Osteocyte (in vitro differentiated cells): Measurements from ENCODE around the gene MED13L. TPM values are rescaled to one million over a fixed set of nuclear protein-coding genes. Genes with fewer than 3 reads are reported as not detected.

Experiments used
- DNase-seq: peaks from one replicate; pipeline ENCODE4 v3.0.0; 2021; ENCODE audit warnings: mixed read lengths; ENCODE audit not compliant: unreplicated experiment; ENCODE audit errors: extremely low spot score
- H3K27ac Mint-ChIP-seq: one replicate; pipeline ENCODE4 v1.8.0; 2021; ENCODE audit warnings: mild to moderate bottlenecking, mixed read lengths; ENCODE audit not compliant: unreplicated experiment
- H3K27me3 Mint-ChIP-seq: one replicate; pipeline ENCODE4 v1.8.0; 2021; ENCODE audit warnings: mixed read lengths; ENCODE audit not compliant: unreplicated experiment
- H3K36me3 Mint-ChIP-seq: one replicate; pipeline ENCODE4 v1.8.0; 2021; ENCODE audit warnings: mixed read lengths; ENCODE audit not compliant: unreplicated experiment
- H3K4me1 Mint-ChIP-seq: one replicate; pipeline ENCODE4 v1.8.0; 2021; ENCODE audit warnings: mixed read lengths; ENCODE audit not compliant: unreplicated experiment
- H3K4me3 Mint-ChIP-seq: one replicate; pipeline ENCODE4 v1.8.0; 2021; ENCODE audit warnings: mild to moderate bottlenecking, moderate library complexity, mixed read lengths; ENCODE audit not compliant: unreplicated experiment
- H3K9me3 Mint-ChIP-seq: one replicate; pipeline ENCODE4 v1.8.0; 2021; ENCODE audit warnings: mixed read lengths; ENCODE audit not compliant: unreplicated experiment
- CTCF ChIP-seq: fragments of 200-600 bp; sonication (generic); IDR thresholded peaks from 2 replicates; pipeline ENCODE4 v1.5.0; 2021; ENCODE audit warnings: antibody characterized with exemption, mild to moderate bottlenecking, moderate library complexity
- total RNA-seq: library from RNA; stranded (reverse); gene quantifications from 2 replicates; pipeline ENCODE4 v1.2.1, GENCODE V29; 2021

Gene MED13L
- total RNA-seq, 1 donor from 2014 or later = 229 TPM

- H3K4me1 Mint-ChIP-seq = peaks cover 52% of the 10 kb centered on the region
- no peak overlapping the region for H3K27ac Mint-ChIP-seq
- H3K9me3 Mint-ChIP-seq = no peaks in the 10 kb centered on the region
- no peaks in the 10 kb centered on the region for H3K27me3 Mint-ChIP-seq
- no peak for DNase-seq
- no peaks in the 10 kb centered on the region for H3K36me3 Mint-ChIP-seq
- H3K4me3 Mint-ChIP-seq = no peak overlapping the region
- TF ChIP-seq CTCF = no peak
Observed at GRCh38 chr12:116055895-116056607, 221.4 kb downstream of the MED13L start.

- no peaks in the 10 kb centered on the region for H3K36me3 Mint-ChIP-seq
- peaks cover 53% of the 10 kb centered on the region for H3K4me1 Mint-ChIP-seq
Observed at GRCh38 chr12:116054280-116054679, 223.2 kb downstream of the MED13L start.

GRCh38 chr12:116053479-116054200, 223.9 kb downstream of the MED13L start:
- Mint-ChIP-seq H3K4me1 (peaks cover 58% of the 10 kb centered on the region), H3K27ac (peak overlapping the region; percentile 43), H3K4me3 (no peak overlapping the region)

More at GRCh38 chr12:116054280-116054679, 223.2 kb downstream of the MED13L start:
- H3K9me3 Mint-ChIP-seq = no peaks in the 10 kb centered on the region
- H3K27me3 Mint-ChIP-seq = no peaks in the 10 kb centered on the region
- no peak for DNase-seq
- TF ChIP-seq CTCF = no peak
- H3K27ac Mint-ChIP-seq = no peak overlapping the region
- H3K4me3 Mint-ChIP-seq = no peak overlapping the region

GRCh38 chr12:116050275-116050674, 227.2 kb downstream of the MED13L start:
- TF ChIP-seq CTCF = no peak
- H3K9me3 Mint-ChIP-seq = no peaks in the 10 kb centered on the region

More at GRCh38 chr12:116053479-116054200, 223.9 kb downstream of the MED13L start:
- no peaks in the 10 kb centered on the region for H3K27me3 Mint-ChIP-seq
- TF ChIP-seq CTCF = no peak
- no peaks in the 10 kb centered on the region for H3K36me3 Mint-ChIP-seq
- no peak for DNase-seq
- H3K9me3 Mint-ChIP-seq = no peaks in the 10 kb centered on the region

GRCh38 chr12:116048879-116049278, 228.6 kb downstream of the MED13L start:
- no peaks in the 10 kb centered on the region for H3K36me3 Mint-ChIP-seq
- no peak overlapping the region for H3K4me3 Mint-ChIP-seq
- no peaks in the 10 kb centered on the region for H3K9me3 Mint-ChIP-seq
- no peak for TF ChIP-seq CTCF
- DNase-seq = no peak
- peaks cover 71% of the 10 kb centered on the region for H3K4me1 Mint-ChIP-seq
- H3K27ac Mint-ChIP-seq = no peak overlapping the region
- H3K27me3 Mint-ChIP-seq = no peaks in the 10 kb centered on the region

More at GRCh38 chr12:116050275-116050674, 227.2 kb downstream of the MED13L start:
- H3K27ac Mint-ChIP-seq = no peak overlapping the region
- no peak for DNase-seq
- no peak overlapping the region for H3K4me3 Mint-ChIP-seq
- peaks cover 64% of the 10 kb centered on the region for H3K4me1 Mint-ChIP-seq
- H3K36me3 Mint-ChIP-seq = no peaks in the 10 kb centered on the region
- H3K27me3 Mint-ChIP-seq = no peaks in the 10 kb centered on the region
